ENCODE results near the gene ATG4B.

ATG4B gene

DNA sequence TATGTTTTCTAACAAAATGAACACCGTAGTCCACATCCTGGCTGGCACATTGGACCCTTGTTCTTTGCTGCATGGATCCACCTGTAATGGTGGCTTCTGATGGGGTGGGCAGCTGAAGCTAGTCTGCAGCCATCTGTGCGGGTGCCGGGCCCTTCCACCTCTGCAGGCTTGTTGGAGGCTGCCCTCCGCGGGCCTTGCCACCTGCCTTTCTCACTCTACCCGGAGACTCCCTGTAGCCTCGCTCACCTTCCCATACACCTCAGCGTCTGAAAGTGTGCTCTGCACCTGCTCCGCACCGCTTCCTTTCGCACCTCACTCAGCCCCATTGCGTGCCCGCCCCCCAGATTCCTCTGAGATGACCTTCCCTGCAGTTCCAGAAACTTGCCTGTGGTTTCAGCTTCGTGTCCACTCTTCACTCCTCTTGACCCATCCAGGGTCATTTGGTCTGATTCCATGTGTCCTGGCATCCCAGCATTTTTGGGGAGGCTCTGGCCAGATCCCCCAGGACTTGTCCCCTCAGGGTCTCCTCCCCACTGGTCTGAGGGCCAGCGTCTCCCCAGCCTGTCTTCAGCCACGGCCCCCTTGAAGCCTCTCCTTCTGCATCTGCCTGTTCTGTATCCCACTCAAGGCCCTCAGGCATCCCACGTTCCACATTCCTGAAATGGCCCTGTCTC is 18.2 kb downstream of the ATG4B start:
- POLR2A ChIA-PET, result no interaction called here
- no peak for DNase-seq (ENCODE audit: extremely low spot score)
- CTCF ChIA-PET, result no interaction called here
- TF ChIP-seq FOXM1 (IDR thresholded peaks at IDR 0.05; ENCODE audit: borderline replicate concordance) (no peak), SUZ12 (IDR thresholded peaks at IDR 0.05) (no peak), LEF1 (IDR thresholded peaks at IDR 0.05; ENCODE audit: borderline replicate concordance) (no peak), FOXK2 (IDR thresholded peaks at IDR 0.05) (no peak), ZNF384 (IDR thresholded peaks at IDR 0.05) (no peak), NFRKB (IDR thresholded peaks at IDR 0.05) (no peak), ARNT (IDR thresholded peaks at IDR 0.05) (no peak)

DNA sequence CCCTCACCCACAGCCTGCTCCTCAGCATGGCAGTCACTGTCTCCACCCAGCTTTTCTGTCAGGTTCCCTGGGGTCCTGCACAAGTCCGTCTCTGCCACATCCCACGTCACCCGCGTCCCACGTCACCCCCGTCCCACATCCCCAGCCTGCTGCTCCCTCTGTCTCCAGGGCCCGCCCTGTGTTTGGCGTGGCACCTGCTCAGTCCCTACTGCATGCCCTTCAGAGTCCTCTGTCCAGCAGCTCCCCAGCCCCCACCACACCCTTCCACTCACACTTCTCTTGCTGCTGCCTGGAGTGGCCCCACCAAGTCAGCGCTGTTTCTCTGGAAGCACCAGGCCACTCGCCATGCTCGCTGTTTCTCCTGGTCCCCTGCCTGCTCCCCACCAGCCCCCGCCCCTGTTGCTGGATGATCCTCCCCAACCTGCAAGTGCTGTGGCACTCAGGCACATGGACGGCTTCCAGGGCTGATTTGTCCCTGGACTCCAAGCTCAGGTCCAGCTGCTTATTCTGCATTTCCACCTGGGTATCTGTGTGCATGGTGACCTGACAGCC is 18.8 kb downstream of the ATG4B start:
- ChIA-PET POLR2A (no interaction called here), CTCF (no interaction called here)
- no peak for DNase-seq (ENCODE audit: extremely low spot score)
- no peak for TF ChIP-seq ELF4 (IDR thresholded peaks at IDR 0.05)
- no peak for TF ChIP-seq FOXK2 (IDR thresholded peaks at IDR 0.05)
- no peak for TF ChIP-seq LEF1 (IDR thresholded peaks at IDR 0.05; ENCODE audit: borderline replicate concordance)
- TF ChIP-seq, protein P1, sequence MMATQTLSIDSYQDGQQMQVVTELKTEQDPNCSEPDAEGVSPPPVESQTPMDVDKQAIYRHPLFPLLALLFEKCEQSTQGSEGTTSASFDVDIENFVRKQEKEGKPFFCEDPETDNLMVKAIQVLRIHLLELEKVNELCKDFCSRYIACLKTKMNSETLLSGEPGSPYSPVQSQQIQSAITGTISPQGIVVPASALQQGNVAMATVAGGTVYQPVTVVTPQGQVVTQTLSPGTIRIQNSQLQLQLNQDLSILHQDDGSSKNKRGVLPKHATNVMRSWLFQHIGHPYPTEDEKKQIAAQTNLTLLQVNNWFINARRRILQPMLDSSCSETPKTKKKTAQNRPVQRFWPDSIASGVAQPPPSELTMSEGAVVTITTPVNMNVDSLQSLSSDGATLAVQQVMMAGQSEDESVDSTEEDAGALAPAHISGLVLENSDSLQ (IDR thresholded peaks at IDR 0.05), result no peak
- no peak for TF ChIP-seq FOXA1 (IDR thresholded peaks at IDR 0.05)
- no peak for TF ChIP-seq HDGF (IDR thresholded peaks at IDR 0.05; ENCODE audit: borderline replicate concordance)
- no peak for TF ChIP-seq SP1 (IDR thresholded peaks at IDR 0.05)
- TF ChIP-seq ARNT (IDR thresholded peaks at IDR 0.05), result no peak
- no peak for TF ChIP-seq L3MBTL2 (conservative IDR thresholded peaks at IDR 0.05)
- TF ChIP-seq NFRKB (IDR thresholded peaks at IDR 0.05), result no peak
- no peak for TF ChIP-seq TARDBP (IDR thresholded peaks at IDR 0.05)
- no peak for TF ChIP-seq BHLHE40 (IDR thresholded peaks at IDR 0.05; ENCODE audit: borderline replicate concordance)
- TF ChIP-seq ZNF384 (IDR thresholded peaks at IDR 0.05), result no peak
- TF ChIP-seq FOXM1 (IDR thresholded peaks at IDR 0.05; ENCODE audit: borderline replicate concordance), result no peak
- no peak for TF ChIP-seq CTBP1 (IDR thresholded peaks at IDR 0.05; ENCODE audit: borderline replicate concordance)
- no peak for TF ChIP-seq SUZ12 (IDR thresholded peaks at IDR 0.05)

DNA sequence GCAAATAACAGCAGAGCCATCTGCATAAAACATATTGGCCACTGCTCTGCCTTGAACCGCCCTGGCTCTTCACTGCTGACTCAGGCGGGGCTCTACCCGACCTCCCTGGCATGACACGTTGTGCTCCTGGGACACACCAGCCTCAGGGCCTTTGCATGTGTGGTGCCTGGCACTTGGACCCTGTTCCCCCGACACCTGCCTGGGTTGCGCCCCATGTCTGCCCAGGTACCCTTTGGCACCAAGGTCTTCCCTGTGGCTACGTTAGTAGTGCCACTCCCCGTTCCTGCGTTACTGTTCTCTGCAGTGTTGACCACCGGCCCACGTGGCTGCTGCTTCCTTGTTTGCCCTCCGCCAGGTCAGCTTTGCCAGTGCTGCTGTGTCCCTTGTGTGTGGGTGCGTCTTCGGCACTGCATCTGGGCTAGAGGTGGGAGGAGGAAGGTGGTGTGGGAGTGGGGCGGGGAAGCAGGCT is 20.3 kb downstream of the ATG4B start:
- CTCF ChIA-PET, result no interaction called here
- no peak for DNase-seq (ENCODE audit: extremely low spot score)
- POLR2A ChIA-PET, result interaction anchor here (1.4 to 1.8 kb wide), 2 partner anchors 29 to 343 kb away, joined by 3 to 5 read pairs; partner anchors contain the start of gene DTYMK
- TF ChIP-seq FOXM1 (IDR thresholded peaks at IDR 0.05; ENCODE audit: borderline replicate concordance), result no peak
- TF ChIP-seq LEF1 (IDR thresholded peaks at IDR 0.05; ENCODE audit: borderline replicate concordance), result no peak
- no peak for TF ChIP-seq ARNT (IDR thresholded peaks at IDR 0.05)
- no peak for TF ChIP-seq L3MBTL2 (conservative IDR thresholded peaks at IDR 0.05)
- TF ChIP-seq FOXA1 (IDR thresholded peaks at IDR 0.05), result no peak
- TF ChIP-seq, protein P1 (IDR thresholded peaks at IDR 0.05), result no peak
- no peak for TF ChIP-seq SUZ12 (IDR thresholded peaks at IDR 0.05)
- TF ChIP-seq ZNF384 (IDR thresholded peaks at IDR 0.05), result no peak
- no peak for TF ChIP-seq HDGF (IDR thresholded peaks at IDR 0.05; ENCODE audit: borderline replicate concordance)
- no peak for TF ChIP-seq CTBP1 (IDR thresholded peaks at IDR 0.05; ENCODE audit: borderline replicate concordance)
- TF ChIP-seq BHLHE40 (IDR thresholded peaks at IDR 0.05; ENCODE audit: borderline replicate concordance), result no peak

- no peak for DNase-seq (ENCODE audit: extremely low spot score)
- POLR2A ChIA-PET, result interaction anchor here (1.4 to 1.8 kb wide), 2 partner anchors 28 to 343 kb away, joined by 3 to 5 read pairs; partner anchors contain the start of gene DTYMK
- TF ChIP-seq SP1 (IDR thresholded peaks at IDR 0.05), result no peak
- no peak for TF ChIP-seq FOXK2 (IDR thresholded peaks at IDR 0.05)
- no peak for TF ChIP-seq FOXA1 (IDR thresholded peaks at IDR 0.05)
- TF ChIP-seq L3MBTL2 (conservative IDR thresholded peaks at IDR 0.05), result no peak
- no peak for TF ChIP-seq ELF4 (IDR thresholded peaks at IDR 0.05)
- no peak for TF ChIP-seq NFRKB (IDR thresholded peaks at IDR 0.05)
- TF ChIP-seq ZNF384 (IDR thresholded peaks at IDR 0.05), result no peak
- no peak for TF ChIP-seq ARNT (IDR thresholded peaks at IDR 0.05)
- TF ChIP-seq LEF1 (IDR thresholded peaks at IDR 0.05; ENCODE audit: borderline replicate concordance), result no peak
- TF ChIP-seq CTBP1 (IDR thresholded peaks at IDR 0.05; ENCODE audit: borderline replicate concordance), result no peak
- TF ChIP-seq, protein P1 (IDR thresholded peaks at IDR 0.05), result no peak
- TF ChIP-seq SUZ12 (IDR thresholded peaks at IDR 0.05), result no peak
- TF ChIP-seq TARDBP (IDR thresholded peaks at IDR 0.05), result no peak
- TF ChIP-seq HDGF (IDR thresholded peaks at IDR 0.05; ENCODE audit: borderline replicate concordance), result no peak
- TF ChIP-seq FOXM1 (IDR thresholded peaks at IDR 0.05; ENCODE audit: borderline replicate concordance), result no peak
- CTCF ChIA-PET, result interaction anchor here (0.6 kb wide), 1 partner anchor 39 kb away, joined by 5 read pairs; no protein-coding TSS in a partner anchor
These were observed 20.8 kb downstream of the ATG4B start for GRCh38 chr2:241658296-241658695.

DNA sequence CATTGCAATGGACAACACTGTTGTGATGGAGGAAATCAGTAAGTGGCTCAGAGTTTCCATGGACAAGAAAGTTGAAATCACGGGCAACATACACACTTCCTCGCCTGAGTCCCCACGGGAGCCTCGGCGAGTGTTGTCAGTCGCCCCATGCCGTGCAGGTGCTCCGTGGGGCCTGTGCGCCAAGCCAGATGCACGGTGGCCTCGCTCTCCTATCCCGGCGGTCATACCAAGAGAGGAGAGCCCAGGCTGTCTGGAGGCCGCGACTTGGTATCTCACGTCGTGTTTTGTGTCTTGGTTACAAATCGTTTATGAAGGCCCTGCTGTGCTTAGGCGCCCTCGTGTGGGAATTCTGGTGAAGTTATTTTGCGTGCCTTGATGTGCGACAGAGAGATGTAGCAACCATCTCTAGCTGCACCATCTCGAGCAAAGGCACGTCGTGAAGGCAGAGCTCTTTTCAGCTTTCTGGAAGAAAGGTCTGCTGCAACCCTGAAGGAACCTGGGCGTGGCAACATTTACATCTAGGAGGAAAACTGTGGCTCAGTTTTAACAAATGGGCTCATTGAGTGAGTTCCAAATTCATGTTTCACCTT is 21.8 kb downstream of the ATG4B start:
- peak; percentile 47 for DNase-seq (ENCODE audit: extremely low spot score)
- CTCF ChIA-PET, result interaction anchor here (0.6 to 1.1 kb wide), 6 partner anchors 25 to 1023 kb away, joined by 3 to 4 read pairs (median 3); partner anchors contain the start of gene DTYMK
- POLR2A ChIA-PET, result interaction anchor here (1.4 to 1.8 kb wide), 2 partner anchors 27 to 344 kb away, joined by 3 to 5 read pairs; partner anchors contain the start of gene DTYMK
- TF ChIP-seq SUZ12 (IDR thresholded peaks at IDR 0.05) (no peak), L3MBTL2 (conservative IDR thresholded peaks at IDR 0.05) (no peak), ELF4 (IDR thresholded peaks at IDR 0.05) (no peak), CTBP1 (IDR thresholded peaks at IDR 0.05; ENCODE audit: borderline replicate concordance) (no peak)

Data from HEK293T (cell line).